22Rv1 (cell line): ENCODE results near the gene LRBA.

Source experiments
- CTCF ChIP-seq: fragments of 450-650 bp; IDR thresholded peaks from 2 replicates; pipeline ENCODE4 v1.5.1; 2017; ENCODE audit warnings: mild to moderate bottlenecking
- ZFX ChIP-seq: fragments of 450-650 bp; IDR thresholded peaks from 2 replicates; pipeline ENCODE4 v1.6.1; 2017; ENCODE audit warnings: antibody characterized with exemption, borderline replicate concordance

- TF ChIP-seq CTCF (no peak), ZFX (no peak)
These were observed 367.0 kb downstream of the LRBA start for GRCh38 chr4:150648123-150648522.
